Endothelial cell of umbilical vein (primary cell): ENCODE measurements around the gene KRTAP26-1. TPM values are rescaled to one million over a fixed set of nuclear protein-coding genes. Genes with fewer than 3 reads are reported as not detected.

Experiments
- BruUV-seq: library from RNA; stranded (reverse); fragments of 400-500 nt; replicated peaks from 2 replicates; lab custom pipeline; 2021; lab: Mats Ljungman, UMichigan
- CTCF ChIA-PET: fragments of 300-600, 350-600 bp; sonication (Branson Sonifier 250); formaldehyde crosslinking; loops from one replicate; lab custom pipeline; 2021; ENCODE audit warnings: antibody characterized with exemption, inconsistent platforms; lab: Charles Lee
- POLR2A ChIA-PET: fragments of 300-600, 350-600 bp; sonication (Branson Sonifier 250); formaldehyde crosslinking; loops from one replicate; lab custom pipeline; 2021; ENCODE audit warnings: antibody characterized with exemption, inconsistent platforms; lab: Charles Lee
- DNase-seq: peaks from one replicate; pipeline ENCODE4 v3.0.0-alpha.2; 2011; ENCODE audit warnings: low read depth, low spot score
- FAIRE-seq: peaks from 2 replicates; lab custom pipeline; 2011; peaks lifted over from hg19 to GRCh38; lab: Jason Lieb, UNC
- H2AFZ ChIP-seq: 2 replicates; pipeline ENCODE4 v1.6.0; 2012; ENCODE audit warnings: low read depth, low read length, control low read depth, inconsistent platforms
- H3K27ac ChIP-seq: 2 replicates; pipeline ENCODE4 v1.5.1; 2011; ENCODE audit warnings: low read depth, mild to moderate bottlenecking, control low read depth, low read length, moderate library complexity; ENCODE audit not compliant: insufficient read depth
- H3K27me3 ChIP-seq, 2 experiments: 2 replicates each; pipeline versions ENCODE4 v1.6.0 to v1.6.1; 2011; ENCODE audit warnings: low read length in 2 of 2, mixed read lengths in 1 of 2; ENCODE audit not compliant: control insufficient read depth in 2 of 2, insufficient read depth in 2 of 2
- H3K36me3 ChIP-seq, 2 experiments: 2 replicates in 1 of 2; 3 replicates in 1 of 2; pipeline ENCODE4 v1.5.1; 2011; ENCODE audit warnings: low read length in 2 of 2, mild to moderate bottlenecking in 1 of 2, moderate library complexity in 1 of 2; ENCODE audit not compliant: control insufficient read depth in 2 of 2, insufficient read depth in 2 of 2; ENCODE audit errors: extremely low read depth in 1 of 2
- H3K4me1 ChIP-seq: 3 replicates; pipeline ENCODE4 v1.5.1; 2011; ENCODE audit warnings: mild to moderate bottlenecking, low read length; ENCODE audit not compliant: control insufficient read depth, insufficient read depth; ENCODE audit errors: extremely low read depth
- H3K4me2 ChIP-seq: 2 replicates; pipeline ENCODE4 v1.6.1; 2011; ENCODE audit warnings: low read length, control low read depth, mixed read lengths; ENCODE audit not compliant: insufficient read depth
- H3K4me3 ChIP-seq, 3 experiments: fragments of 200-600 bp in 1 of 3; sonication (generic), shearing (Covaris generic) in 1 of 3; replicated peaks in 1 of 3; 2 replicates each; pipeline ENCODE4 v1.5.1; 2011 to 2016; ENCODE audit warnings: control low read depth in 3 of 3, low read length in 3 of 3, mild to moderate bottlenecking in 2 of 3, inconsistent platforms in 1 of 3, low read depth in 1 of 3, moderate library complexity in 1 of 3; ENCODE audit not compliant: insufficient read depth in 1 of 3
- H3K79me2 ChIP-seq: 2 replicates; pipeline ENCODE4 v1.6.0; 2012; ENCODE audit warnings: low read length, inconsistent platforms; ENCODE audit not compliant: control insufficient read depth, insufficient read depth
- H3K9ac ChIP-seq: replicated peaks from 2 replicates; pipeline ENCODE3; 2011; ENCODE audit warnings: low read length, control low read depth; ENCODE audit not compliant: insufficient read depth; ENCODE audit errors: extremely low read depth
- H3K9me1 ChIP-seq: replicated peaks from 3 replicates; pipeline ENCODE4 v1.6.0; 2011; ENCODE audit warnings: mild to moderate bottlenecking, low read length; ENCODE audit not compliant: control insufficient read depth, insufficient read depth; ENCODE audit errors: extremely low read depth
- H3K9me3 ChIP-seq: replicated peaks from 2 replicates; pipeline ENCODE4 v1.5.1; 2012; ENCODE audit warnings: low read length, inconsistent platforms; ENCODE audit not compliant: control insufficient read depth, insufficient read depth
- H4K20me1 ChIP-seq: replicated peaks from 2 replicates; pipeline ENCODE3; 2011; ENCODE audit warnings: mild to moderate bottlenecking, low read length; ENCODE audit not compliant: control insufficient read depth, insufficient read depth; ENCODE audit errors: extremely low read depth
- EZH2 ChIP-seq: IDR thresholded peaks from 2 replicates; pipeline ENCODE4 v1.6.1; 2012; ENCODE audit warnings: borderline replicate concordance, low read depth, mild to moderate bottlenecking, moderate library complexity, low read length, inconsistent platforms; ENCODE audit not compliant: severe bottlenecking
- FOS ChIP-seq: IDR thresholded peaks from 2 replicates; pipeline ENCODE4 v1.6.1; 2011; ENCODE audit warnings: mild to moderate bottlenecking, low read length, moderate library complexity, borderline replicate concordance; ENCODE audit not compliant: insufficient read depth
- GATA2 ChIP-seq: IDR thresholded peaks from 2 replicates; pipeline ENCODE4 v1.7.0; 2011; ENCODE audit warnings: low read depth, mild to moderate bottlenecking, moderate library complexity, mixed read lengths, low read length; ENCODE audit not compliant: insufficient read length, insufficient read depth
- JUN ChIP-seq: IDR thresholded peaks from 2 replicates; pipeline ENCODE4 v1.6.1; 2011; ENCODE audit warnings: borderline replicate concordance, low read depth; ENCODE audit not compliant: insufficient read length, insufficient read depth
- MYC ChIP-seq: IDR thresholded peaks from one replicate; pipeline ENCODE4 v1.6.1; 2011; ENCODE audit warnings: mild to moderate bottlenecking, low read depth, low read length
- POLR2A ChIP-seq: IDR thresholded peaks from 2 replicates; pipeline ENCODE4 v1.6.1; 2012; ENCODE audit warnings: low read depth, mild to moderate bottlenecking, control low read depth, low read length
- POLR2AphosphoS5 ChIP-seq: IDR thresholded peaks from 2 replicates; pipeline ENCODE4 v1.6.1; 2012; ENCODE audit warnings: low read depth, mild to moderate bottlenecking, control low read depth, low read length, moderate library complexity; ENCODE audit not compliant: insufficient read depth
- dilution Hi-C: fragments of 300-500 bp; cut with MboI; formaldehyde crosslinking; loops from one replicate; pipeline ENCODE4 v1.15.0; 2019; ENCODE audit warnings: low sequenced_read_pairs; ENCODE audit not compliant: extremely low pct_ligation_motif_present
- intact Hi-C: fragments of 100-400 bp; cut with micrococcal nuclease; formaldehyde crosslinking; loops from one replicate; pipeline ENCODE4 v1.10.0; 2022
- polyA plus RNA-seq, 4 experiments: library from polyadenylated mRNA; depleted of rRNA in 3 of 4; stranded (reverse) in 3 of 4; unstranded in 1 of 4; fragments of >200 nt; gene quantifications; 2 replicates each; pipeline versions ENCODE4 v1.2.1 to v1.2.3, GENCODE V29; 2011 to 2012; ENCODE audit warnings: missing spikeins in 1 of 4
- total RNA-seq: library from RNA; stranded (reverse); gene quantifications from 2 replicates; pipeline ENCODE4 v1.2.3, GENCODE V29; 2021
- TF ChIP-seq, protein P1 (sequence below), 2 donors: IDR thresholded peaks; 1 replicate in 1 of 2; 2 replicates in 1 of 2; pipeline ENCODE4 v1.5.1; 2011; ENCODE audit warnings: low read length in 2 of 2, mild to moderate bottlenecking in 2 of 2, moderate library complexity in 2 of 2, control low read depth in 1 of 2, inconsistent platforms in 1 of 2, low read depth in 1 of 2; ENCODE audit not compliant: insufficient read depth in 1 of 2; ENCODE audit errors: extremely low read depth in 1 of 2
- TF ChIP-seq, protein P2 (sequence below): IDR thresholded peaks from 2 replicates; pipeline ENCODE4 v1.6.1; 2011; ENCODE audit not compliant: insufficient read depth, insufficient read length

KRTAP26-1 gene
- total and polyA plus RNA-seq, 2 donors (not counting 3 experiments of a cell fraction or from before 2014, with no cell fraction given), result not detected

DNA sequence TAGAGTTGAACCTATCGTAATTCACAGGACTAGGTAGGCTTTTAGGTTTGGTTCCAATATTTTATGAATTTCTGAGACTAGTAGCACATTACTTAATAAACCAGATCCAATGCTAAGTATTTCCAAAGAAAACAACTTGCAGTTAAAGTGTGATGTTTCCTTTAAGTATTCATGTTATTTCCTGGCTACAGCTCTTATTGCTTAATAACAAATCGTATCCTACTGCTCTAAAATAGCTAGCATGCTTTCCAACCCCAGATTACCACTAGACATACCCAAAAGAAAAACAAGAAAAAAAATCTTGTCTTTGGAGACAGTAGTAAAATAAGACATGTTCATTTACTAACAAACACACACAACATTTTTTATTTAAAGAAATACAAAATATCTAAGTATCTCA is 16.5 kb upstream of the KRTAP26-1 start:
- DNase-seq (no peak), FAIRE-seq (no peak)
- dilution Hi-C loops, result no loop called here
- H3K36me3 ChIP-seq, result no peaks in the 10 kb centered on the region
- no peaks in the 10 kb centered on the region for H3K79me2 ChIP-seq
- H3K4me2 ChIP-seq, result no peak overlapping the region
- no peaks in the 10 kb centered on the region for H3K9me1 ChIP-seq
- no peak overlapping the region for H2AFZ ChIP-seq
- H3K27me3 ChIP-seq, result no peaks in the 10 kb centered on the region
- intact Hi-C loops, result no loop called here
- H3K4me1 ChIP-seq, result no peaks in the 10 kb centered on the region
- ChIA-PET POLR2A (no interaction called here), CTCF (no interaction called here)
- H4K20me1 ChIP-seq, result no peaks in the 10 kb centered on the region
- H3K27ac ChIP-seq, result no peak overlapping the region
- TF ChIP-seq, protein P1, sequence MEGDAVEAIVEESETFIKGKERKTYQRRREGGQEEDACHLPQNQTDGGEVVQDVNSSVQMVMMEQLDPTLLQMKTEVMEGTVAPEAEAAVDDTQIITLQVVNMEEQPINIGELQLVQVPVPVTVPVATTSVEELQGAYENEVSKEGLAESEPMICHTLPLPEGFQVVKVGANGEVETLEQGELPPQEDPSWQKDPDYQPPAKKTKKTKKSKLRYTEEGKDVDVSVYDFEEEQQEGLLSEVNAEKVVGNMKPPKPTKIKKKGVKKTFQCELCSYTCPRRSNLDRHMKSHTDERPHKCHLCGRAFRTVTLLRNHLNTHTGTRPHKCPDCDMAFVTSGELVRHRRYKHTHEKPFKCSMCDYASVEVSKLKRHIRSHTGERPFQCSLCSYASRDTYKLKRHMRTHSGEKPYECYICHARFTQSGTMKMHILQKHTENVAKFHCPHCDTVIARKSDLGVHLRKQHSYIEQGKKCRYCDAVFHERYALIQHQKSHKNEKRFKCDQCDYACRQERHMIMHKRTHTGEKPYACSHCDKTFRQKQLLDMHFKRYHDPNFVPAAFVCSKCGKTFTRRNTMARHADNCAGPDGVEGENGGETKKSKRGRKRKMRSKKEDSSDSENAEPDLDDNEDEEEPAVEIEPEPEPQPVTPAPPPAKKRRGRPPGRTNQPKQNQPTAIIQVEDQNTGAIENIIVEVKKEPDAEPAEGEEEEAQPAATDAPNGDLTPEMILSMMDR (IDR thresholded peaks at IDR 0.05; ENCODE audit: extremely low read depth in 1 of 2, insufficient read depth in 1 of 2, low read depth in 1 of 2, low read length in 2 of 2), result no peak
- no peak for TF ChIP-seq POLR2AphosphoS5
- no peak for TF ChIP-seq GATA2
- TF ChIP-seq, protein P2, sequence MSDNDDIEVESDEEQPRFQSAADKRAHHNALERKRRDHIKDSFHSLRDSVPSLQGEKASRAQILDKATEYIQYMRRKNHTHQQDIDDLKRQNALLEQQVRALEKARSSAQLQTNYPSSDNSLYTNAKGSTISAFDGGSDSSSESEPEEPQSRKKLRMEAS, result no peak
- TF ChIP-seq POLR2A, result no peak
- no peak for TF ChIP-seq MYC
- no peak for TF ChIP-seq EZH2
- TF ChIP-seq FOS, result no peak
- TF ChIP-seq JUN, result no peak
- peaks cover 3% of the 10 kb centered on the region for H3K9me3 ChIP-seq
- H3K4me3 ChIP-seq, result no peak overlapping the region
- no peak overlapping the region for H3K9ac ChIP-seq
- BruUV-seq, result no TSS peak
